Globus pallidus (tissue), 1 donor: Measurements from ENCODE around the gene HNRNPUL1.
"Not testable (repeated sequence)": the region's sequence is repeated elsewhere in the genome, so short reads cannot be mapped to it uniquely, and the experiment has no call there.

ENCODE experiments used
- DNase-seq: peaks from one replicate; pipeline ENCODE4 v3.0.0-alpha.2; 2015; ENCODE audit warnings: low spot score

HNRNPUL1 gene

GRCh38 chr19:41263850-41264580 lies at the start of gene HNRNPUL1:
Gene HNRNPUL1 (plus strand): TSS chr19:41264372. CDS start chr19:41264504, 132 bp downstream.
- peak; percentile 100 for DNase-seq

- no peak for DNase-seq
Measured at GRCh38 chr19:41217741-41218140, 46.4 kb upstream of the HNRNPUL1 start.

- no peak for DNase-seq
Measured at GRCh38 chr19:41218249-41218614, 45.9 kb upstream of the HNRNPUL1 start.

GRCh38 chr19:41218615-41219507 lies 45.3 kb upstream of the HNRNPUL1 start, which contains the start of gene AXL:
Gene AXL (plus strand): TSS chr19:41219223. CDS start chr19:41219393, 170 bp downstream.
- peak; percentile 65 for DNase-seq

- DNase-seq: no peak
Measured at GRCh38 chr19:41219924-41220567, 44.1 kb upstream of the HNRNPUL1 start.

GRCh38 chr19:41220811-41221210 lies 43.4 kb upstream of the HNRNPUL1 start:
- DNase-seq: no peak

GRCh38 chr19:41221514-41222205 lies 42.5 kb upstream of the HNRNPUL1 start:
- no peak for DNase-seq

GRCh38 chr19:41222240-41222639 lies 41.9 kb upstream of the HNRNPUL1 start:
- DNase-seq: no peak

- DNase-seq: no peak
Measured at GRCh38 chr19:41223431-41224234, 40.5 kb upstream of the HNRNPUL1 start.

GRCh38 chr19:41224632-41225031 lies 39.5 kb upstream of the HNRNPUL1 start:
- DNase-seq: no peak

- no peak for DNase-seq
Measured at GRCh38 chr19:41225238-41226052, 38.7 kb upstream of the HNRNPUL1 start.

- no peak for DNase-seq
Measured at GRCh38 chr19:41226053-41226873, 37.9 kb upstream of the HNRNPUL1 start.

GRCh38 chr19:41226874-41227390 lies 37.2 kb upstream of the HNRNPUL1 start:
- no peak for DNase-seq

GRCh38 chr19:41228486-41228885 lies 35.7 kb upstream of the HNRNPUL1 start:
- no peak for DNase-seq

- DNase-seq: not testable (repeated sequence)
Measured at GRCh38 chr19:41229338-41229737, 34.8 kb upstream of the HNRNPUL1 start.

- no peak for DNase-seq
Measured at GRCh38 chr19:41230067-41230857, 33.9 kb upstream of the HNRNPUL1 start.

GRCh38 chr19:41232686-41233085 lies 31.5 kb upstream of the HNRNPUL1 start:
- DNase-seq: no peak

- peak; percentile 54 for DNase-seq
Measured at GRCh38 chr19:41233748-41234240, 30.4 kb upstream of the HNRNPUL1 start.
